Endodermal cell (in vitro differentiated cells): ENCODE data around the gene ZBED3. TPM values are rescaled to one million over a fixed set of nuclear protein-coding genes. Genes with fewer than 3 reads are reported as not detected.

ENCODE experiments used
- DNase-seq: peaks from one replicate; pipeline ENCODE4 v3.0.0-alpha.2; 2017
- H3K27ac ChIP-seq: 2 replicates; pipeline ENCODE4 v1.5.1; 2013; ENCODE audit warnings: mild to moderate bottlenecking, low read depth, low read length, moderate library complexity
- H3K27me3 ChIP-seq: 2 replicates; pipeline ENCODE4 v1.6.1; 2013; ENCODE audit warnings: mild to moderate bottlenecking, low read length, moderate library complexity; ENCODE audit not compliant: insufficient read depth, control insufficient read depth, poor library complexity, severe bottlenecking
- H3K36me3 ChIP-seq: 2 replicates; pipeline ENCODE4 v1.7.0; 2013; ENCODE audit warnings: mild to moderate bottlenecking, low read length, moderate library complexity; ENCODE audit not compliant: control insufficient read depth, insufficient read depth
- H3K4me1 ChIP-seq: one replicate; pipeline ENCODE4 v1.7.0; 2013; ENCODE audit warnings: low read length; ENCODE audit not compliant: control insufficient read depth, insufficient read depth
- H3K4me3 ChIP-seq: 2 replicates; pipeline ENCODE4 v1.5.1; 2013; ENCODE audit warnings: mild to moderate bottlenecking, low read length, moderate library complexity
- H3K9ac ChIP-seq: 2 replicates; pipeline ENCODE4 v1.6.1; 2013; ENCODE audit warnings: mild to moderate bottlenecking, low read length, moderate library complexity; ENCODE audit not compliant: poor library complexity, severe bottlenecking; ENCODE audit errors: extremely low read depth
- H3K9me3 ChIP-seq: 2 replicates; pipeline ENCODE4 v1.6.1; 2013; ENCODE audit warnings: mild to moderate bottlenecking, low read length, moderate library complexity; ENCODE audit not compliant: control insufficient read depth
- H3K27ac Mint-ChIP-seq: 2 replicates; pipeline ENCODE4 v1.8.0; 2020; ENCODE audit warnings: mixed read lengths
- H3K27me3 Mint-ChIP-seq: 2 replicates; pipeline ENCODE4 v1.8.0; 2021; ENCODE audit warnings: mild to moderate bottlenecking, mixed read lengths; ENCODE audit not compliant: insufficient read depth
- H3K36me3 Mint-ChIP-seq: 2 replicates; pipeline ENCODE4 v1.8.0; 2020; ENCODE audit warnings: low read depth, mixed read lengths
- H3K4me1 Mint-ChIP-seq: 2 replicates; pipeline ENCODE4 v1.8.0; 2020; ENCODE audit warnings: mixed read lengths
- H3K4me3 Mint-ChIP-seq: 2 replicates; pipeline ENCODE4 v1.8.0; 2020; ENCODE audit warnings: mild to moderate bottlenecking, moderate library complexity, mixed read lengths
- H3K9me3 Mint-ChIP-seq: 2 replicates; pipeline ENCODE4 v1.8.0; 2020; ENCODE audit warnings: mild to moderate bottlenecking, mixed read lengths
- WGBS, 2 experiments: methylation state at CpG; one replicate each; pipeline versions ENCODE4 v1.1.5 to v1.1.7; 2013; ENCODE audit warnings: missing lambda C conversion rate in 2 of 2, mixed read lengths in 1 of 2; ENCODE audit not compliant: insufficient coverage in 1 of 2, insufficient read length in 1 of 2; 5-methylcytosine and 5-hydroxymethylcytosine counted together
- total RNA-seq, 2 donors: library from RNA; stranded (reverse); fragmentation: NEBNext Ultra II Directional in 1 of 2; extraction: Animal tissue kit (Norgen Biotek cat#: 25700) in 1 of 2; gene quantifications; 2 replicates in 1 of 2; 3 replicates in 1 of 2; pipeline ENCODE4 v1.2.1, GENCODE V29; 2021
- TF ChIP-seq, protein P1 (sequence below): fragments of 200-600 bp; sonication (generic); conservative IDR thresholded peaks from 2 replicates; pipeline ENCODE4 v1.5.0; 2021; ENCODE audit warnings: antibody characterized with exemption, mild to moderate bottlenecking

The ZBED3 gene
- total RNA-seq, 2 donors from 2014 or later = 5.3 to 5.6 TPM

DNA sequence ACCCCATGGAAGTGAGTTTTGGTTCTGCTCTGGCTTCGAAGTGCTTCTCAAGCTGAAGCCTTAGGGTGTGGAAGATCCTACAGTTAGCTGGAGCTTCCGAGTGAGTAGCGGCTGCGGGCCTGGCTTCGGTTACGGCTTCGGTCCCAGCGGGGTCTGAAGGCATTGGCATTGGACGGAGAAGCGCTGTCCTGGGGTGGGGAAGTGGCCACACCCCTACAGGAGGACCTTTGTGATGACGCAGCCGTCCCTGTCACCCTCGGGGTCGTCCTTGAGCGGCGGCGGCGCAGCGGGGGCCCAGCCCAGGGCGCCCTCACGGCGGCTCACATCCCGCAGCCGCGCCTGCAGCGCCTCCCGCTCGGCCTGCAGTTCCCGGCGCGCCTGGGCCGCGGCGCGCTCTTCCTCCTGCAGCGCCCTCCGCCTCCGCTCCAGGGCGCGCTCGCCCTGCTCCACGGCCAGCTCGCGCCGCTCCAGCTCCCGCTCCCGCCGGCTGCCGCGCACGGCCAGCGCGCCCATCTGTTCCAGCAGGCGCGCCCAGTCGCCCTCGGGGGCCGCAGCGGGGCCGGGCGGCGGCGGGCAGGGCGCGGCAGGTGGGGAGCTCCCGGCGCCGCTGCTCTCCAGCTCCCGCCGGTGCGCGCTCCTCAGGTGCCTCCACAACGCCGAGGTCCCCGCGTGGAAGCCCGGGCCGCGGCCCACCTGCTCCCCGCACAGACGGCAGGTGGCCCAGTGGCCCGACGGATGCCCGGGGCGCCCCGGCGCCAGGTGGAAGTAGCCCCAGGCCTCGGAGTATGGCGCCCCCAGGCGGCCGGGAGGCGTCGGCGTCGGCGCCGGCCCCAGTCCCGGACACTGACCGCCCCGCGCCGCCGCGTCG, 9.9 kb downstream of the ZBED3 start:
- Histone ChIP-seq H3K27ac (no peak overlapping the region), H3K9ac (no peak overlapping the region), H3K4me3 (peak overlapping the region; percentile 73), H3K36me3 (no peaks in the 10 kb centered on the region), H3K4me1 (no peaks in the 10 kb centered on the region), H3K9me3 (no peaks in the 10 kb centered on the region), H3K27me3 (peaks cover 7% of the 10 kb centered on the region)
- H3K4me1 Mint-ChIP-seq = peaks cover 3% of the 10 kb centered on the region
- peaks cover 5% of the 10 kb centered on the region for H3K36me3 Mint-ChIP-seq
- H3K4me3 Mint-ChIP-seq = peak overlapping the region; percentile 55
- TF ChIP-seq, protein P1, sequence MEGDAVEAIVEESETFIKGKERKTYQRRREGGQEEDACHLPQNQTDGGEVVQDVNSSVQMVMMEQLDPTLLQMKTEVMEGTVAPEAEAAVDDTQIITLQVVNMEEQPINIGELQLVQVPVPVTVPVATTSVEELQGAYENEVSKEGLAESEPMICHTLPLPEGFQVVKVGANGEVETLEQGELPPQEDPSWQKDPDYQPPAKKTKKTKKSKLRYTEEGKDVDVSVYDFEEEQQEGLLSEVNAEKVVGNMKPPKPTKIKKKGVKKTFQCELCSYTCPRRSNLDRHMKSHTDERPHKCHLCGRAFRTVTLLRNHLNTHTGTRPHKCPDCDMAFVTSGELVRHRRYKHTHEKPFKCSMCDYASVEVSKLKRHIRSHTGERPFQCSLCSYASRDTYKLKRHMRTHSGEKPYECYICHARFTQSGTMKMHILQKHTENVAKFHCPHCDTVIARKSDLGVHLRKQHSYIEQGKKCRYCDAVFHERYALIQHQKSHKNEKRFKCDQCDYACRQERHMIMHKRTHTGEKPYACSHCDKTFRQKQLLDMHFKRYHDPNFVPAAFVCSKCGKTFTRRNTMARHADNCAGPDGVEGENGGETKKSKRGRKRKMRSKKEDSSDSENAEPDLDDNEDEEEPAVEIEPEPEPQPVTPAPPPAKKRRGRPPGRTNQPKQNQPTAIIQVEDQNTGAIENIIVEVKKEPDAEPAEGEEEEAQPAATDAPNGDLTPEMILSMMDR = peak; percentile 93
- 6 to 28% methylated on average over 19 to 105 of the region's 105 CpGs for WGBS, 2 experiments
- peaks cover 10% of the 10 kb centered on the region for H3K27me3 Mint-ChIP-seq
- no peak overlapping the region for H3K27ac Mint-ChIP-seq
- H3K9me3 Mint-ChIP-seq = no peaks in the 10 kb centered on the region
- DNase-seq = peak; percentile 94

DNA sequence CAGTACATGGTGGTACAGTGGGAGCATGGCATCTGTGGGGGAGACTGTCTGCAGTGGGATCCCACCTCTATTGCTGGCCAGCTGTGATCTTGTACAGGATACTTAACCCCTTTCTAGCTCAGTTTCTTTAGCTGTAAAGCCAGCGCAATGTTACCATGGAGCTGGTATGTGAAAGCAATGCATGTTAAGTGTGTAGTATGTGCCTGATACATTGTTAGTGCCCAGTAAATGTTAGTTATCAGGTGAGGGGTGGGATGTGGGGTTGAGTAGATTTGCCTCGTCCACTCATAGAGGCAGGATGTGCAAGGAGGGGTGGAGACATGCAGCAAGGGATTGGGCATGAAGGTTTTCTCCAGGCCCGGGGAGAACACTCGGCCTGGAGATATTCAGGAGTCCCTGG, 12.3 kb downstream of the ZBED3 start:
- Mint-ChIP-seq H3K27ac (no peak overlapping the region), H3K9me3 (no peaks in the 10 kb centered on the region), H3K36me3 (no peaks in the 10 kb centered on the region), H3K4me1 (peaks cover 3% of the 10 kb centered on the region), H3K27me3 (peaks cover 10% of the 10 kb centered on the region), H3K4me3 (no peak overlapping the region)
- Histone ChIP-seq H3K9ac (no peak overlapping the region), H3K27me3 (peaks cover 7% of the 10 kb centered on the region), H3K4me1 (no peaks in the 10 kb centered on the region), H3K27ac (no peak overlapping the region), H3K36me3 (no peaks in the 10 kb centered on the region), H3K9me3 (no peaks in the 10 kb centered on the region), H3K4me3 (no peak overlapping the region)
- no peak for DNase-seq
- 90 to 94% methylated on average over 3 to 4 of the region's 4 CpGs for whole genome bisulfite sequencing, 2 experiments
- TF ChIP-seq, protein P1 = no peak

DNA sequence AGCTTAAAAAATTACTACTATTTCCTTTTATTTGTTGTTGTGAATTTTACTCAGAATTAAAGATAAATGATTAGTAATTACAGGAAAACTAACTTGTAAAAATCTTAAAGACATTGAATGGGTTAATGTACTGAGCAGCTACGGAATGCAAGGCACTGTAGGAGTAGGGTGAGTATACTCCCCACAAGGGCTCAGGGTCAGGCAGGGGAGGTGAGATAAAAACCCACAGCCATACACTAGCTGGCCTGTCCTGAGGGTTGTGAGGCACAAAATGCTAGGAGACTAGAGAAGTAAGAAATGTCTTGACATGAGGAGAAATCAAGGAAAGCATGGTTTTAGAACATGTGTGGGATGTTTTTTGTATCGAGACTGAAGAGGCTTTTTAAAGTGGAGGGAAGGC, 13.4 kb downstream of the ZBED3 start:
- Mint-ChIP-seq H3K4me1 (peaks cover 3% of the 10 kb centered on the region), H3K4me3 (no peak overlapping the region)

More for the DNA sequence above, 13.4 kb downstream of the ZBED3 start:
- H3K9me3 ChIP-seq = peaks cover 5% of the 10 kb centered on the region
- no peak overlapping the region for H3K4me3 ChIP-seq
- 85 to 91% methylated on average over 2 of the region's 2 CpGs for WGBS, 2 experiments
- H3K4me1 ChIP-seq = no peaks in the 10 kb centered on the region
- TF ChIP-seq, protein P1 = no peak
- H3K27ac ChIP-seq = no peak overlapping the region
- Mint-ChIP-seq H3K36me3 (peaks cover 6% of the 10 kb centered on the region), H3K9me3 (peaks cover 4% of the 10 kb centered on the region), H3K27me3 (peaks cover 10% of the 10 kb centered on the region), H3K27ac (no peak overlapping the region)
- H3K9ac ChIP-seq = no peak overlapping the region
- H3K27me3 ChIP-seq = peaks cover 7% of the 10 kb centered on the region
- H3K36me3 ChIP-seq = no peaks in the 10 kb centered on the region
- no peak for DNase-seq
